ENCODE results near the gene FBXO47.

- TF ChIP-seq POLR2A (IDR thresholded peaks at IDR 0.05) (no peak), CTCF (IDR thresholded peaks at IDR 0.05) (no peak)
These were observed 73.6 kb downstream of the FBXO47 start for GRCh38 chr17:38893607-38894006.
